Endothelial cell of umbilical vein (primary cell): ENCODE data around the gene SLC2A6. TPM values are rescaled to one million over a fixed set of nuclear protein-coding genes. Genes with fewer than 3 reads are reported as not detected.

ENCODE experiments used
- BruUV-seq: library from RNA; stranded (reverse); fragments of 400-500 nt; replicated peaks from 2 replicates; lab custom pipeline; 2021; lab: Mats Ljungman, UMichigan
- CTCF ChIA-PET: fragments of 300-600, 350-600 bp; sonication (Branson Sonifier 250); formaldehyde crosslinking; loops from one replicate; lab custom pipeline; 2021; ENCODE audit warnings: antibody characterized with exemption, inconsistent platforms; lab: Charles Lee
- POLR2A ChIA-PET: fragments of 300-600, 350-600 bp; sonication (Branson Sonifier 250); formaldehyde crosslinking; loops from one replicate; lab custom pipeline; 2021; ENCODE audit warnings: antibody characterized with exemption, inconsistent platforms; lab: Charles Lee
- DNase-seq: peaks from one replicate; pipeline ENCODE4 v3.0.0-alpha.2; 2011; ENCODE audit warnings: low read depth, low spot score
- FAIRE-seq: peaks from 2 replicates; lab custom pipeline; 2011; peaks lifted over from hg19 to GRCh38; lab: Jason Lieb, UNC
- H2AFZ ChIP-seq: 2 replicates; pipeline ENCODE4 v1.6.0; 2012; ENCODE audit warnings: low read depth, low read length, control low read depth, inconsistent platforms
- H3K27ac ChIP-seq: 2 replicates; pipeline ENCODE4 v1.5.1; 2011; ENCODE audit warnings: low read depth, mild to moderate bottlenecking, control low read depth, low read length, moderate library complexity; ENCODE audit not compliant: insufficient read depth
- H3K27me3 ChIP-seq, 2 experiments: 2 replicates each; pipeline versions ENCODE4 v1.6.0 to v1.6.1; 2011; ENCODE audit warnings: low read length in 2 of 2, mixed read lengths in 1 of 2; ENCODE audit not compliant: control insufficient read depth in 2 of 2, insufficient read depth in 2 of 2
- H3K36me3 ChIP-seq, 2 experiments: 2 replicates in 1 of 2; 3 replicates in 1 of 2; pipeline ENCODE4 v1.5.1; 2011; ENCODE audit warnings: low read length in 2 of 2, mild to moderate bottlenecking in 1 of 2, moderate library complexity in 1 of 2; ENCODE audit not compliant: control insufficient read depth in 2 of 2, insufficient read depth in 2 of 2; ENCODE audit errors: extremely low read depth in 1 of 2
- H3K4me1 ChIP-seq: 3 replicates; pipeline ENCODE4 v1.5.1; 2011; ENCODE audit warnings: mild to moderate bottlenecking, low read length; ENCODE audit not compliant: control insufficient read depth, insufficient read depth; ENCODE audit errors: extremely low read depth
- H3K4me2 ChIP-seq: 2 replicates; pipeline ENCODE4 v1.6.1; 2011; ENCODE audit warnings: low read length, control low read depth, mixed read lengths; ENCODE audit not compliant: insufficient read depth
- H3K4me3 ChIP-seq, 3 experiments: fragments of 200-600 bp in 1 of 3; sonication (generic), shearing (Covaris generic) in 1 of 3; replicated peaks in 1 of 3; 2 replicates each; pipeline ENCODE4 v1.5.1; 2011 to 2016; ENCODE audit warnings: control low read depth in 3 of 3, low read length in 3 of 3, mild to moderate bottlenecking in 2 of 3, inconsistent platforms in 1 of 3, low read depth in 1 of 3, moderate library complexity in 1 of 3; ENCODE audit not compliant: insufficient read depth in 1 of 3
- H3K79me2 ChIP-seq: 2 replicates; pipeline ENCODE4 v1.6.0; 2012; ENCODE audit warnings: low read length, inconsistent platforms; ENCODE audit not compliant: control insufficient read depth, insufficient read depth
- H3K9ac ChIP-seq: replicated peaks from 2 replicates; pipeline ENCODE3; 2011; ENCODE audit warnings: low read length, control low read depth; ENCODE audit not compliant: insufficient read depth; ENCODE audit errors: extremely low read depth
- H3K9me1 ChIP-seq: replicated peaks from 3 replicates; pipeline ENCODE4 v1.6.0; 2011; ENCODE audit warnings: mild to moderate bottlenecking, low read length; ENCODE audit not compliant: control insufficient read depth, insufficient read depth; ENCODE audit errors: extremely low read depth
- H3K9me3 ChIP-seq: replicated peaks from 2 replicates; pipeline ENCODE4 v1.5.1; 2012; ENCODE audit warnings: low read length, inconsistent platforms; ENCODE audit not compliant: control insufficient read depth, insufficient read depth
- H4K20me1 ChIP-seq: replicated peaks from 2 replicates; pipeline ENCODE3; 2011; ENCODE audit warnings: mild to moderate bottlenecking, low read length; ENCODE audit not compliant: control insufficient read depth, insufficient read depth; ENCODE audit errors: extremely low read depth
- CTCF ChIP-seq, 2 donors: IDR thresholded peaks; 1 replicate in 1 of 2; 2 replicates in 1 of 2; pipeline ENCODE4 v1.5.1; 2011; ENCODE audit warnings: low read length in 2 of 2, mild to moderate bottlenecking in 2 of 2, moderate library complexity in 2 of 2, control low read depth in 1 of 2, inconsistent platforms in 1 of 2, low read depth in 1 of 2; ENCODE audit not compliant: insufficient read depth in 1 of 2; ENCODE audit errors: extremely low read depth in 1 of 2
- EZH2 ChIP-seq: IDR thresholded peaks from 2 replicates; pipeline ENCODE4 v1.6.1; 2012; ENCODE audit warnings: borderline replicate concordance, low read depth, mild to moderate bottlenecking, moderate library complexity, low read length, inconsistent platforms; ENCODE audit not compliant: severe bottlenecking
- FOS ChIP-seq: IDR thresholded peaks from 2 replicates; pipeline ENCODE4 v1.6.1; 2011; ENCODE audit warnings: mild to moderate bottlenecking, low read length, moderate library complexity, borderline replicate concordance; ENCODE audit not compliant: insufficient read depth
- GATA2 ChIP-seq: IDR thresholded peaks from 2 replicates; pipeline ENCODE4 v1.7.0; 2011; ENCODE audit warnings: low read depth, mild to moderate bottlenecking, moderate library complexity, mixed read lengths, low read length; ENCODE audit not compliant: insufficient read length, insufficient read depth
- JUN ChIP-seq: IDR thresholded peaks from 2 replicates; pipeline ENCODE4 v1.6.1; 2011; ENCODE audit warnings: borderline replicate concordance, low read depth; ENCODE audit not compliant: insufficient read length, insufficient read depth
- MAX ChIP-seq: IDR thresholded peaks from 2 replicates; pipeline ENCODE4 v1.6.1; 2011; ENCODE audit not compliant: insufficient read depth, insufficient read length
- MYC ChIP-seq: IDR thresholded peaks from one replicate; pipeline ENCODE4 v1.6.1; 2011; ENCODE audit warnings: mild to moderate bottlenecking, low read depth, low read length
- POLR2A ChIP-seq: IDR thresholded peaks from 2 replicates; pipeline ENCODE4 v1.6.1; 2012; ENCODE audit warnings: low read depth, mild to moderate bottlenecking, control low read depth, low read length
- POLR2AphosphoS5 ChIP-seq: IDR thresholded peaks from 2 replicates; pipeline ENCODE4 v1.6.1; 2012; ENCODE audit warnings: low read depth, mild to moderate bottlenecking, control low read depth, low read length, moderate library complexity; ENCODE audit not compliant: insufficient read depth
- dilution Hi-C: fragments of 300-500 bp; cut with MboI; formaldehyde crosslinking; loops from one replicate; pipeline ENCODE4 v1.15.0; 2019; ENCODE audit warnings: low sequenced_read_pairs; ENCODE audit not compliant: extremely low pct_ligation_motif_present
- intact Hi-C: fragments of 100-400 bp; cut with micrococcal nuclease; formaldehyde crosslinking; loops from one replicate; pipeline ENCODE4 v1.10.0; 2022
- polyA plus RNA-seq, 4 experiments: library from polyadenylated mRNA; depleted of rRNA in 3 of 4; stranded (reverse) in 3 of 4; unstranded in 1 of 4; fragments of >200 nt; gene quantifications; 2 replicates each; pipeline versions ENCODE4 v1.2.1 to v1.2.3, GENCODE V29; 2011 to 2012; ENCODE audit warnings: missing spikeins in 1 of 4
- total RNA-seq: library from RNA; stranded (reverse); gene quantifications from 2 replicates; pipeline ENCODE4 v1.2.3, GENCODE V29; 2021

SLC2A6 gene
- total and polyA plus RNA-seq, 2 donors (not counting 3 experiments of a cell fraction or from before 2014, with no cell fraction given), result 35.7 to 39.6 TPM

GRCh38 chr9:133524146-133524545 is 45.2 kb upstream of the SLC2A6 start:
- intact Hi-C loops, result no loop called here
- FAIRE-seq, result no peak

More at GRCh38 chr9:133524146-133524545, 45.2 kb upstream of the SLC2A6 start:
- Histone ChIP-seq H3K4me3 (no peak overlapping the region), H3K9me1 (no peaks in the 10 kb centered on the region), H3K27me3 (peaks cover 0 to 3% of the 10 kb centered on the region in 2 experiments), H3K9me3 (no peaks in the 10 kb centered on the region), H2AFZ (no peak overlapping the region), H3K79me2 (no peaks in the 10 kb centered on the region), H3K9ac (no peak overlapping the region), H4K20me1 (no peaks in the 10 kb centered on the region), H3K36me3 (no peaks in the 10 kb centered on the region), H3K4me1 (no peaks in the 10 kb centered on the region), H3K27ac (no peak overlapping the region), H3K4me2 (no peak overlapping the region)
- DNase-seq, result no peak
- dilution Hi-C loops, result no loop called here
- POLR2A ChIA-PET, result no interaction called here
- TF ChIP-seq JUN, result no peak
- no peak for TF ChIP-seq CTCF (IDR thresholded peaks at IDR 0.05; ENCODE audit: extremely low read depth in 1 of 2, insufficient read depth in 1 of 2, low read depth in 1 of 2, low read length in 2 of 2)
- no peak for TF ChIP-seq EZH2
- TF ChIP-seq MYC, result no peak
- no peak for TF ChIP-seq GATA2
- TF ChIP-seq POLR2A, result no peak
- TF ChIP-seq FOS, result no peak
- no peak for TF ChIP-seq MAX
- no peak for TF ChIP-seq POLR2AphosphoS5
- BruUV-seq, result no TSS peak
- CTCF ChIA-PET, result no interaction called here
